HG03060 (cell line): ENCODE results near the gene FES.
"Not testable (repeated sequence)": the region's sequence is repeated elsewhere in the genome, so short reads cannot be mapped to it uniquely, and the experiment has no call there.

ENCODE experiments used
- ATAC-seq: cut with Tn5 transposase; IDR thresholded peaks from one replicate; pipeline ENCODE4 v1.9.1; 2021; ENCODE audit warnings: low read depth, moderate number of reproducible peaks; ENCODE audit not compliant: unreplicated experiment

FES gene

GRCh38 chr15:90883976-90884718, at the start of gene FES:
FES (plus strand) TSS chr15:90884504; CDS start chr15:90885046, 542 bp downstream.
- no peak for ATAC-seq

GRCh38 chr15:90834626-90835025, 49.7 kb upstream of the FES start:
- no peak for ATAC-seq

GRCh38 chr15:90836296-90836871, 47.9 kb upstream of the FES start:
- ATAC-seq, result no peak

GRCh38 chr15:90837094-90837493, 47.2 kb upstream of the FES start:
- no peak for ATAC-seq

GRCh38 chr15:90838139-90838538, 46.2 kb upstream of the FES start:
- no peak for ATAC-seq

- no peak for ATAC-seq
These were observed 45.8 kb upstream of the FES start for GRCh38 chr15:90838544-90838943.

GRCh38 chr15:90839187-90840071, 44.9 kb upstream of the FES start:
- ATAC-seq, result peak; percentile 53

- no peak for ATAC-seq
These were observed 44.0 kb upstream of the FES start for GRCh38 chr15:90840157-90840855.

GRCh38 chr15:90840954-90841353, 43.4 kb upstream of the FES start:
- ATAC-seq, result no peak

- ATAC-seq, result no peak
These were observed 39.6 kb upstream of the FES start for GRCh38 chr15:90844696-90845095.

- ATAC-seq, result peak; percentile 84
These were observed 38.9 kb upstream of the FES start for GRCh38 chr15:90845201-90845949.

GRCh38 chr15:90849424-90849823, 34.9 kb upstream of the FES start:
- not testable (repeated sequence) for ATAC-seq

- no peak for ATAC-seq
These were observed 33.2 kb upstream of the FES start for GRCh38 chr15:90851114-90851513.

- no peak for ATAC-seq
These were observed 32.4 kb upstream of the FES start for GRCh38 chr15:90851940-90852339.

GRCh38 chr15:90855139-90855538, 29.2 kb upstream of the FES start:
- ATAC-seq, result no peak

GRCh38 chr15:90857337-90857736, 27.0 kb upstream of the FES start:
- no peak for ATAC-seq

GRCh38 chr15:90857883-90858443, 26.3 kb upstream of the FES start:
- no peak for ATAC-seq

GRCh38 chr15:90859234-90860131, 24.8 kb upstream of the FES start:
- no peak for ATAC-seq

- no peak for ATAC-seq
These were observed 23.9 kb upstream of the FES start for GRCh38 chr15:90860450-90860849.
